K562 (cell line): ENCODE measurements around the gene PFKP. TPM values are rescaled to one million over a fixed set of nuclear protein-coding genes. Genes with fewer than 3 reads are reported as not detected.
A peak's percentile ranks its signal among the peaks of the same experiment; 100 is the strongest.

Source experiments
- BRF1 ChIP-seq: IDR thresholded peaks from 3 replicates; pipeline ENCODE4 v1.6.1; 2011; ENCODE audit warnings: borderline replicate concordance, mild to moderate bottlenecking; ENCODE audit not compliant: insufficient read length; ENCODE audit errors: extremely low read depth
- CBX1 ChIP-seq: sonication (generic); IDR thresholded peaks from 2 replicates; pipeline ENCODE4 v1.6.1; 2016; ENCODE audit warnings: antibody characterized with exemption, low read depth, mild to moderate bottlenecking
- EGR1 ChIP-seq: fragments of 450-650 bp; conservative IDR thresholded peaks from 2 replicates; pipeline ENCODE4 v1.6.1; 2017; ENCODE audit warnings: mild to moderate bottlenecking
- HNRNPL ChIP-seq: fragments of 200-400 bp; formaldehyde crosslinking; IDR thresholded peaks from 2 replicates; pipeline ENCODE4 v1.6.1; 2017; ENCODE audit warnings: low read depth, mild to moderate bottlenecking, low read length
- NELFE ChIP-seq: IDR thresholded peaks from 2 replicates; pipeline ENCODE4 v1.6.1; 2011; ENCODE audit warnings: mild to moderate bottlenecking; ENCODE audit not compliant: insufficient read depth, insufficient read length
- NFRKB ChIP-seq: fragments of 450-650 bp; IDR thresholded peaks from 2 replicates; pipeline ENCODE4 v1.6.1; 2016; ENCODE audit warnings: low read depth
- PRDM10 ChIP-seq: fragments of 450-650 bp; IDR thresholded peaks from 2 replicates; pipeline ENCODE4 v1.6.1; 2018; ENCODE audit not compliant: partially characterized antibody
- RBFOX2 ChIP-seq: fragments of 200-400 bp; formaldehyde crosslinking; IDR thresholded peaks from 2 replicates; pipeline ENCODE4 v1.6.1; 2017; ENCODE audit warnings: low read depth, mild to moderate bottlenecking, low read length, moderate library complexity
- RCOR1 ChIP-seq, 2 experiments: IDR thresholded peaks; 2 replicates each; pipeline ENCODE4 v1.6.1; 2012; ENCODE audit warnings: low read depth in 2 of 2, low read length in 2 of 2, borderline replicate concordance in 1 of 2, improper control_type of control experiment in 1 of 2
- SIN3A ChIP-seq, 2 experiments: fragments of 150-350 bp in 1 of 2; IDR thresholded peaks; 2 replicates each; pipeline ENCODE4 v1.6.1; 2011 to 2016; ENCODE audit warnings: borderline replicate concordance in 2 of 2, low read depth in 2 of 2, low read length in 2 of 2, mild to moderate bottlenecking in 2 of 2, moderate library complexity in 2 of 2; ENCODE audit not compliant: control insufficient read depth in 1 of 2
- ZKSCAN3 ChIP-seq: fragments of 250-450 bp; sonication (Bioruptor Pico); IDR thresholded peaks from 2 replicates; pipeline ENCODE4 v1.4.0; 2020
- ZNF274 ChIP-seq: IDR thresholded peaks from 2 replicates; pipeline ENCODE4 v1.6.1; 2011; ENCODE audit warnings: low read depth, mild to moderate bottlenecking, low read length, moderate library complexity, borderline replicate concordance
- ZNF3 ChIP-seq: fragments of 250-450 bp; sonication (Bioruptor Pico); IDR thresholded peaks from 2 replicates; pipeline ENCODE4 v1.5.0; 2021; ENCODE audit warnings: mild to moderate bottlenecking, moderate library complexity
- ZNF583 ChIP-seq: fragments of 250-450 bp; sonication (Bioruptor Pico); IDR thresholded peaks from 2 replicates; pipeline ENCODE4 v1.4.0; 2020
- ZNF592 ChIP-seq: fragments of 450-650 bp; IDR thresholded peaks from 2 replicates; pipeline ENCODE4 v1.6.1; 2017; ENCODE audit warnings: antibody characterized with exemption, mild to moderate bottlenecking
- ZNF766 ChIP-seq: fragments of 200-800 bp; sonication (Bioruptor generic); conservative IDR thresholded peaks from 2 replicates; pipeline ENCODE4 v1.6.1; 2016; ENCODE audit warnings: missing genetic modification characterization, missing compliant biosample characterization
- polyA plus RNA-seq, 8 experiments: library from polyadenylated mRNA; depleted of rRNA in 4 of 8; stranded (reverse) in 5 of 8; unstranded in 3 of 8; fragments of >200 nt; fragmentation: Nextera tagmentation in 2 of 8; fragmentation: Illumina TruSeq in 1 of 8; extraction: Ambion mirVana in 2 of 8; extraction: Trizol in 1 of 8; gene quantifications; 2 replicates each; pipeline versions ENCODE4 v1.2.1 to v1.2.3, GENCODE V29; 2011 to 2014; ENCODE audit warnings: inconsistent platforms in 1 of 8, missing spikeins in 1 of 8
- total RNA-seq, 7 experiments: library from RNA; depleted of rRNA in 6 of 7; stranded (reverse); fragments of >200 nt in 6 of 7; fragmentation: Illumina TruSeq in 2 of 7; extraction: Trizol in 2 of 7; gene quantifications; 2 replicates each; pipeline versions ENCODE4 v1.2.1 to v1.2.3, GENCODE V29; 2011 to 2021; ENCODE audit warnings: low replicate concordance in 1 of 7
- TF ChIP-seq, protein P1 (sequence below), 2 experiments: fragments of 450-650 bp; conservative IDR thresholded peaks; 2 replicates each; pipeline ENCODE4 v1.6.1; 2017; ENCODE audit warnings: mild to moderate bottlenecking in 2 of 2, moderate library complexity in 2 of 2

The PFKP gene
- total and polyA plus RNA-seq, 9 of the 15 experiments (the other 6 are each of a cell fraction or from before 2014, with no cell fraction given), result 23.5 to 116 (median 62.1) TPM

DNA sequence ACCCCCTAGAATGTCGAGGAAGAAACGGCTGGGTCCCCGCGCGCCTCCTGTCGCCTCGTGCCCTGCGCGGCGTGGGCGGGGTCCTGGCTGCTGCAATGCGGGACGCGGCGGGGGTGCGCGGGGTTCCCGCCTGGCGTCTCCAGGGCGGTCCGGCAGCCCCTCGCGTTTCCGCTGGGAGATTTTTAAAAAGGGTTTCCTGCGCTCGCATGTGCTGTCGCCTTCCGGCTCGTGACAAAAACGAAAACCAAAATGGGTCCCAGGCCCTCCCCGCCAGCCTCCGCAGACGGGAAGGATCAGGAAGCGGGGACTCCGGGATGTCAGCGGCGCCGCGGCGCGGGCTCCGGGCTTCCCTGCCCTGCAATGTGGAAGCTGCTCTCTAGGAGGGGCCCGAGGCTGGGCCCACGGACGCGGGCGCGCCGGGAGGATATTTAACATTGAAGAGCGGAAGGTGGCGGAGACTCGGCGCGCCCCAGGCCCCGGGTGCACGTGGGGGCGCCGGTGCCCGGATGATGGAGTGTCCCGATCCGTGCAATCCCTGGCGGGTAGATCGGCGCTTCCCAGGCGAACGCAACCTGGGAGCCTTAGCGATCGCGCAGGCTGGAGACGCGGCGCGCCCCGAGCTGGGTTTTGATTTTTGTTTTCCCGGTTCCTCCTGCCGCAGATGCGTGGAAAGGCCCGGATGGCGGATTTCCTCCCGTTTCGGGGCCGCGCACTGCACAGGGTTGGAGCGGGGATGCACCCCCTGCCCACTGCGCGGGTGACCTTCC, 1.0 kb downstream of the PFKP start (continued):
- TF ChIP-seq, protein P1, sequence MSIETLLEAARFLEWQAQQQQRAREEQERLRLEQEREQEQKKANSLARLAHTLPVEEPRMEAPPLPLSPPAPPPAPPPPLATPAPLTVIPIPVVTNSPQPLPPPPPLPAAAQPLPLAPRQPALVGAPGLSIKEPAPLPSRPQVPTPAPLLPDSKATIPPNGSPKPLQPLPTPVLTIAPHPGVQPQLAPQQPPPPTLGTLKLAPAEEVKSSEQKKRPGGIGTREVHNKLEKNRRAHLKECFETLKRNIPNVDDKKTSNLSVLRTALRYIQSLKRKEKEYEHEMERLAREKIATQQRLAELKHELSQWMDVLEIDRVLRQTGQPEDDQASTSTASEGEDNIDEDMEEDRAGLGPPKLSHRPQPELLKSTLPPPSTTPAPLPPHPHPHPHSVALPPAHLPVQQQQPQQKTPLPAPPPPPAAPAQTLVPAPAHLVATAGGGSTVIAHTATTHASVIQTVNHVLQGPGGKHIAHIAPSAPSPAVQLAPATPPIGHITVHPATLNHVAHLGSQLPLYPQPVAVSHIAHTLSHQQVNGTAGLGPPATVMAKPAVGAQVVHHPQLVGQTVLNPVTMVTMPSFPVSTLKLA (conservative IDR thresholded peaks at IDR 0.05), result peak; percentile 75 to 83
- peak; percentile 45 for TF ChIP-seq ZNF766 (CRISPR knock-in tag)
- no peak for TF ChIP-seq BRF1
- TF ChIP-seq RBFOX2, result peak; percentile 76
- TF ChIP-seq NFRKB, result peak; percentile 38; the same call in 1 of the 2 replicates
- TF ChIP-seq ZNF583 (CRISPR knock-in tag), result no peak
- peak; percentile 65; the same call in 1 of the 2 replicates for TF ChIP-seq ZNF592
- TF ChIP-seq SIN3A (IDR thresholded peaks at IDR 0.05; ENCODE audit: borderline replicate concordance in 2 of 2, control insufficient read depth in 1 of 2, low read depth in 2 of 2, low read length in 2 of 2), result peak in 1 of 2 experiments; percentile 31; a peak in 1 of 4 replicates
- TF ChIP-seq ZKSCAN3 (CRISPR knock-in tag), result no peak
- peak; percentile 87 for TF ChIP-seq EGR1
- 0 out of 4 replicates have a peak, but pooled peaks of 1 of the 2 experiments have one; percentile 11 for TF ChIP-seq RCOR1 (IDR thresholded peaks at IDR 0.05; ENCODE audit: borderline replicate concordance in 1 of 2, low read depth in 2 of 2, low read length in 2 of 2)
- 0 out of 2 replicates have a peak, but pooled peaks have one; percentile 68 for TF ChIP-seq CBX1
- TF ChIP-seq ZNF3 (CRISPR knock-in tag), result no peak
- peak; percentile 57 for TF ChIP-seq PRDM10
- TF ChIP-seq NELFE, result no peak
- no peak for TF ChIP-seq ZNF274
- TF ChIP-seq HNRNPL, result 0 out of 2 replicates have a peak, but pooled peaks have one; percentile 18
